HepG2 (cell line): ENCODE data around the gene GNAS. TPM values are rescaled to one million over a fixed set of nuclear protein-coding genes. Genes with fewer than 3 reads are reported as not detected.

Source experiments
- BRF2 ChIP-seq: sonication (generic); formaldehyde crosslinking; IDR thresholded peaks from 2 replicates; pipeline ENCODE4 v1.8.1; 2022; ENCODE audit warnings: mild to moderate bottlenecking, missing genetic modification reagents
- ELF4 ChIP-seq: sonication (generic); formaldehyde crosslinking; IDR thresholded peaks from 2 replicates; pipeline ENCODE4 v1.5.0; 2020; ENCODE audit warnings: missing genetic modification reagents, mild to moderate bottlenecking, moderate library complexity, borderline replicate concordance
- GATA4 ChIP-seq: sonication (generic); IDR thresholded peaks from 2 replicates; pipeline ENCODE4 v1.6.1; 2016; ENCODE audit warnings: antibody characterized with exemption, low read depth, borderline replicate concordance
- HNRNPH1 ChIP-seq: fragments of 200-400 bp; formaldehyde crosslinking; optimal IDR thresholded peaks from 2 replicates; pipeline ENCODE3; 2017; ENCODE audit warnings: mild to moderate bottlenecking, low read depth, low read length
- HNRNPLL ChIP-seq: fragments of 200-400 bp; formaldehyde crosslinking; IDR thresholded peaks from 2 replicates; pipeline ENCODE4 v1.6.1; 2017; ENCODE audit warnings: mild to moderate bottlenecking, low read depth, low read length; ENCODE audit not compliant: poor library complexity, severe bottlenecking
- MAX ChIP-seq: IDR thresholded peaks from 2 replicates; pipeline ENCODE4 v1.6.1; 2012; ENCODE audit warnings: inconsistent platforms
- MLXIP ChIP-seq: sonication (generic); formaldehyde crosslinking; IDR thresholded peaks from 2 replicates; pipeline ENCODE4 v1.9.0; 2021; ENCODE audit warnings: missing genetic modification reagents, borderline replicate concordance
- MXD1 ChIP-seq: sonication (generic); formaldehyde crosslinking; IDR thresholded peaks from 2 replicates; pipeline ENCODE4 v1.4.0; 2020; ENCODE audit warnings: mild to moderate bottlenecking, missing genetic modification reagents
- NFE2L1 ChIP-seq: sonication (generic); formaldehyde crosslinking; IDR thresholded peaks from 2 replicates; pipeline ENCODE4 v1.4.0; 2020; ENCODE audit warnings: missing genetic modification reagents, mild to moderate bottlenecking, borderline replicate concordance
- PRPF4 ChIP-seq: fragments of 200-400 bp; formaldehyde crosslinking; IDR thresholded peaks from 2 replicates; pipeline ENCODE4 v1.6.1; 2016; ENCODE audit warnings: low read length, low read depth; ENCODE audit not compliant: poor library complexity, severe bottlenecking
- SKIL ChIP-seq: sonication (generic); formaldehyde crosslinking; IDR thresholded peaks from 2 replicates; pipeline ENCODE4 v1.8.0; 2022; ENCODE audit warnings: missing genetic modification reagents, mild to moderate bottlenecking, moderate library complexity, borderline replicate concordance
- TFDP1 ChIP-seq: IDR thresholded peaks from 2 replicates; pipeline ENCODE4 v1.6.1; 2016; ENCODE audit warnings: missing compliant biosample characterization, missing genetic modification reagents, borderline replicate concordance
- XRCC5 ChIP-seq: fragments of 200-400 bp; formaldehyde crosslinking; optimal IDR thresholded peaks from 2 replicates; pipeline ENCODE3; 2017; ENCODE audit warnings: mild to moderate bottlenecking, low read length
- ZNF256 ChIP-seq: sonication (generic); formaldehyde crosslinking; conservative IDR thresholded peaks from 2 replicates; pipeline ENCODE4 v1.4.0; 2020; ENCODE audit warnings: missing genetic modification reagents
- ZNF552 ChIP-seq: sonication (generic); formaldehyde crosslinking; IDR thresholded peaks from 2 replicates; pipeline ENCODE4 v1.9.0; 2022; ENCODE audit warnings: missing genetic modification reagents, mild to moderate bottlenecking, borderline replicate concordance
- ZNF577 ChIP-seq: sonication (generic); formaldehyde crosslinking; IDR thresholded peaks from 2 replicates; pipeline ENCODE4 v1.4.0; 2020; ENCODE audit warnings: mild to moderate bottlenecking, low read depth, missing genetic modification reagents, borderline replicate concordance
- ZNF616 ChIP-seq: sonication (generic); formaldehyde crosslinking; IDR thresholded peaks from 2 replicates; pipeline ENCODE4 v1.5.0; 2020; ENCODE audit warnings: low read depth, mild to moderate bottlenecking, missing genetic modification reagents
- ZNF772 ChIP-seq: sonication (generic); formaldehyde crosslinking; IDR thresholded peaks from 2 replicates; pipeline ENCODE4 v1.5.0; 2020; ENCODE audit warnings: mild to moderate bottlenecking, missing genetic modification reagents
- ZNF781 ChIP-seq: sonication (generic); formaldehyde crosslinking; IDR thresholded peaks from 2 replicates; pipeline ENCODE4 v1.5.1; 2020; ENCODE audit warnings: borderline replicate concordance, mild to moderate bottlenecking, missing genetic modification reagents; ENCODE audit errors: not compliant biosample characterization
- polyA plus RNA-seq, 8 experiments: library from polyadenylated mRNA; depleted of rRNA in 3 of 8; stranded (reverse) in 7 of 8; unstranded in 1 of 8; fragments of >200 nt; fragmentation: Illumina TruSeq in 4 of 8; extraction: Trizol in 4 of 8; gene quantifications; 2 replicates each; pipeline versions ENCODE4 v1.2.1 to v1.2.3, GENCODE V29; 2011 to 2016; ENCODE audit warnings: low read depth in 4 of 8, missing spikeins in 1 of 8, mixed read lengths in 1 of 8; ENCODE audit not compliant: insufficient read depth in 1 of 8
- total RNA-seq, 5 experiments: library from RNA; depleted of rRNA; stranded (reverse); fragments of >200 nt; fragmentation: Illumina TruSeq; extraction: Trizol; gene quantifications; 2 replicates each; pipeline ENCODE4 v1.2.3, GENCODE V29; 2016; ENCODE audit warnings: low read depth in 1 of 5

GNAS gene
- total and polyA plus RNA-seq, 2 of the 13 experiments (the other 11 are each of a cell fraction or from before 2014, with no cell fraction given): 407 to 1,008 TPM

GRCh38 chr20:58890518-58891085 is 38.1 kb downstream of the GNAS start (continued):
- TF ChIP-seq TFDP1: peak; percentile 78; the same call in 1 of the 2 replicates
- TF ChIP-seq ZNF552 (CRISPR knock-in tag): no peak; the same call in 1 of the 2 replicates
- TF ChIP-seq MAX: peak; percentile 73; the same call in 1 of the 2 replicates
- 0 out of 2 replicates have a peak, but pooled peaks have one; percentile 27 for TF ChIP-seq ZNF577
- TF ChIP-seq ELF4 (CRISPR knock-in tag): no peak
- 0 out of 2 replicates have a peak, but pooled peaks have one; percentile 18 for TF ChIP-seq SKIL (CRISPR knock-in tag)
- 0 out of 2 replicates have a peak, but pooled peaks have one; percentile 37 for TF ChIP-seq BRF2 (CRISPR knock-in tag)
- peak; percentile 67; the same call in 1 of the 2 replicates for TF ChIP-seq ZNF256
- TF ChIP-seq HNRNPLL: peak; percentile 66
- peak; percentile 56 for TF ChIP-seq XRCC5
- TF ChIP-seq ZNF772 (CRISPR knock-in tag): 0 out of 2 replicates have a peak, but pooled peaks have one; percentile 51
- no peak for TF ChIP-seq HNRNPH1
- TF ChIP-seq ZNF781 (CRISPR knock-in tag): peak; percentile 46
- TF ChIP-seq NFE2L1: no peak
- TF ChIP-seq MXD1: peak; percentile 84
- 0 out of 2 replicates have a peak, but pooled peaks have one; percentile 55 for TF ChIP-seq GATA4
- TF ChIP-seq ZNF616 (CRISPR knock-in tag): 0 out of 2 replicates have a peak, but pooled peaks have one; percentile 15
- peak; percentile 53; the same call in 1 of the 2 replicates for TF ChIP-seq MLXIP (CRISPR knock-in tag)
- TF ChIP-seq PRPF4: peak; percentile 18
